Choroid plexus epithelial cell (primary cell): ENCODE data around the gene HDLBP.
"Not testable (repeated sequence)": the region's sequence is repeated elsewhere in the genome, so short reads cannot be mapped to it uniquely, and the experiment has no call there.

ENCODE experiments used
- DNase-seq: peaks from one replicate; pipeline ENCODE4 v3.0.0-alpha.2; 2010; ENCODE audit warnings: low read depth
- H3K4me3 ChIP-seq: 2 replicates; pipeline ENCODE4 v1.5.1; 2011; ENCODE audit warnings: low read depth, mild to moderate bottlenecking, control low read depth, low read length, moderate library complexity
- CTCF ChIP-seq: conservative IDR thresholded peaks from 2 replicates; pipeline ENCODE4 v1.5.1; 2011; ENCODE audit warnings: low read depth, mild to moderate bottlenecking, control low read depth, inconsistent platforms, low read length, moderate library complexity

HDLBP gene

GRCh38 chr2:241199897-241200821, 115.3 kb downstream of the HDLBP start:
- DNase-seq: no peak
- no peak for TF ChIP-seq CTCF
- no peak overlapping the region for H3K4me3 ChIP-seq

DNA sequence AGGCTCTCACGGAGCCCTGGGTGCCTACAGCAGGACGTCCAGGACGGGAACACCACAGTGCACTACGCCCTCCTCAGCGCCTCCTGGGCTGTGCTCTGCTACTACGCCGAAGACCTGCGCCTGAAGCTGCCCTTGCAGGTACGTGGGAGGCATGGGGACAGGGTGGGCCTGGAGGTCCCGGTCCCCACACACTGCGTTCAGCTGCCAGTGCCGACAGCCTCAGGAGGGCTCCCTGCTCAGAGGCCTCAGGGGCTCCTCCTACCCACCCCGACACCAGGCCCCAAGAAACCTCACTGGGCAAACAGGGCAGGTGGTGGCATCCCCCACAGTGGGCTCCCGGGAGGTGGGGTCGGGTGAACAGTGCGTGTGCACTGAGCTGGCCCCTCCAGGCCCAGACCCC, 116.2 kb downstream of the HDLBP start:
- TF ChIP-seq CTCF: no peak
- no peak for DNase-seq
- H3K4me3 ChIP-seq: no peak overlapping the region

DNA sequence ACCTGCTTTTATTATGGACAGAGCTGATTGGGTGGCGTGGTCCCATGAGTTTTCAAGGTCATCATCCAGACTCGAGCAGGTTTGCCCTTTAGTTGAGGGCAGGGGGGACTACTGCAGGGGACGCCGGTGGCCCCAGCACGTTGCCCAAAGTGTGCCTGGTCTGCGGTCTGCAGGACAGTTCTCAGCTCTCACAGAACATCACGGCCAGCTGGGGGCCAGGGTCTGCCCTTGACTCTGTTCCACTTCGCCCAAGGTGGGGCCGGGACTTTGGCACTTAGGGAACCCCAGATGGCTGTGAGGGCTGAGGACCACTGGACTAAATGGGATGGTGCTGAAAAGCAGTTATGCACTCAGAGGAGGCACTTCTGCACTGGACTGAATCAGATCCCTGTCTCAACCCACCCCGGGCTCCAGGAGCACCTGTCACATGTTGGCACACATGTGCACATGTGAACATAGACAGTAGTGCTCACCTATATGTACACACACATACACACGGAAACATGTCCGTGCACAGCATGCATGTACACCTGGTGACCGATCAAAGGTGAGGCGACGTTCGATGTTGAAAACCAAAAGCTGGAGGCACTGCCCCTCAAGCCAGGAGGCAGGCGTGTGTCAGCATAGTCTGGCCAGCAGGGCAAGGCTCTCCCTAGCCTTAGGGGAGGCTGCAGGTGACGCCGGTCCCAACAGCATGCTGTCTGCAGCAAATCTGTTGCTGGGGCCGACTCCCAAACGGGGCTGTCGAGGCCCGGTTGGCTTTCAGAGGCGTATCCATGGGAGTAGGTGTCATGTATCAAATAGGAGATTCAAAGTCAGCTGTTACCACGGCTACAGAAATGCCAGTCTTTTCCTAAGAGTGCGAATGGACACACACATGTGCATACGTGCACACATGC, 116.8 kb downstream of the HDLBP start:
- H3K4me3 ChIP-seq: no peak overlapping the region
- DNase-seq: no peak
- TF ChIP-seq CTCF: no peak

- TF ChIP-seq CTCF: no peak
- H3K4me3 ChIP-seq: no peak overlapping the region
- DNase-seq: no peak
These were observed 117.5 kb downstream of the HDLBP start for GRCh38 chr2:241197947-241198346.

GRCh38 chr2:241197246-241197645, 118.2 kb downstream of the HDLBP start:
- not testable (repeated sequence) for H3K4me3 ChIP-seq, DNase-seq

DNA sequence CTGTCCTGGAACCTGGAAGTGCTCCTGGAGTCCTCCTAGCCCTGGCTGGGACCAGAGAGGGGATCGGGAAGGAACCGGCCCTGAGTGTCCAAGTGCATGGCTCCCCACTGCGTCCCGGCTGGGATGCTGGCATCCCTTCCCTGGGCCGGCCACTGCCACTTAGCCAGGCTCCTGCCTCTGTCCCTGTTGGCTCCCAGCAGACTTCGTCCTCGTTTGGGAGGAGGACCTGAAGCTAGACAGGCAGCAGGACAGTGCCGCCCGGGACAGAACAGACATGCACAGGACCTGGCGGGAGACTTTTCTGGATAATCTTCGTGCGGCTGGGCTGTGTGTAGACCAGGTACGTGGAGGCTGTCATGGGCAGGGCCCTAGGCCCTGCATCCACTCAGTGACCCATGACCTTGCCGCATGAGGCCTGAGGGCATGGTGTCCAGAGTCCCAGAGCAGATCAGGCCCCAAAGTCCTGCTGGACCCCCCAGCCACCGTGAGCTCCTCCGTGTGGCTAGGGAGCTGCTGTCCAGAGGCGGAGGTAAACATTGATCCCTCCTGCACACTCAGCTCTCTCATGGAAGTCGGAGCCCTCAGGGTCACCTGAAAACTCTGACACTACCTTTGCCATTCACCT, 119.9 kb downstream of the HDLBP start:
- no peak for DNase-seq

More for the DNA sequence above, 119.9 kb downstream of the HDLBP start:
- H3K4me3 ChIP-seq: no peak overlapping the region
- TF ChIP-seq CTCF: no peak
